ENCODE results near the gene PPP1R16B.

The PPP1R16B gene

DNA sequence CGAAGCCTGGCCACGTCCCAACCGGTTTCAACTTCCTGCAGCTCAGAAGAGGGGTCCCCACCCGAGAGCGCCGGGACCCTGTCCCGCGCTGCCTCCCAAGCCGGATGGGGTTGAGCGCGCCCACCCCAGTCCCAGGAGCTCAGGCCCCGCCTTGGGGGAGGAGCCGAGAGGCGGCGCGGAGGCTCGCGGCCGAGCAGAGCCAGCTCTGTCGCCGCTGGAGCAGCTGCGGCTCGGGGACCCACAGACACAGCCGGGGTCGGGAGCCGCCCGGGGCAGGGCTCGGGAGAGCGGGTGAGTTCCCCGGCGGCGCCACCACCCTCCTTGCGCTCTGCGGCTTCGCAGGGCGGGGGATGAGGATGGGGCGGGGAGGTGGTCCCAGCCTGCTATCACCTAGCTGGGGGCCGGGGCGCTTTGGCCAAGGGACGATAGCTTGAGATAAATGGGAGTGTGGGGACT, at the start of gene PPP1R16B:
Gene PPP1R16B (plus strand): TSS at position 196 of the 456 bp plus-strand sequence. CDS start 30,229 bp downstream, outside the sequence.
- DNase-seq (ENCODE audit: low read depth in 2 of 2), result no peak

DNA sequence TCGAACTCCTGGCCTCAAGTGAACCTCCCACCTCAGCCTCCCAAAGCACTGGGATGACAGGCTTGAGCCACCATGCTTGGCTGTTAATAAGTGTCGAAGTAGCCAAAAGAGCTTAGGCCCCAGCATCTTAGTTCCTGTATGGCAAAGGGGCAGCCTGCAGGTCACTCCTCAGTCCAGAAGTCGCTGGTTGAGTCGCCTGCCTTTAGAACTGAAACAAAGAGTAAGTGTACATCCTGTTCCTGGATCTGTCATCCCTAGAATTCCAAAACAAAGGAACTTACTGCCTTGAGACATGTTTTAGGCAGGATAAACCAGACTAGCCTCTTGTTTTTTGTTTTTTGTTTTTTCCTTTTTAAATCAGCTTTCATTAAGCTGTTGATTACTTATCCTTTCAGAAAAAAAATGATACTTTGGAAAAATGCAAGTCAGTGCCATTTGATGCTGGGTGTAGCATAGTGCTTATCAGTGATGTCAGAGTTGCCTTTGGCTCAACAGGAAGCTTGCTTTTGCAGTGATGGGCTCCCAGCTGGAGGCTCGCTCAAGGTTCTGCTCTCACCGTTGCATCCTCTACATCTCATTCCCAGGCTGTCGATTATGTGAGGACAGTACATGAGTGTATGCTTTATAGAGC, 48.2 kb upstream of the PPP1R16B start:
- DNase-seq (ENCODE audit: low read depth in 2 of 2), result no peak

- no peak for DNase-seq (ENCODE audit: low read depth in 2 of 2)
These were observed 46.4 kb upstream of the PPP1R16B start for GRCh38 chr20:38759106-38759505.

DNA sequence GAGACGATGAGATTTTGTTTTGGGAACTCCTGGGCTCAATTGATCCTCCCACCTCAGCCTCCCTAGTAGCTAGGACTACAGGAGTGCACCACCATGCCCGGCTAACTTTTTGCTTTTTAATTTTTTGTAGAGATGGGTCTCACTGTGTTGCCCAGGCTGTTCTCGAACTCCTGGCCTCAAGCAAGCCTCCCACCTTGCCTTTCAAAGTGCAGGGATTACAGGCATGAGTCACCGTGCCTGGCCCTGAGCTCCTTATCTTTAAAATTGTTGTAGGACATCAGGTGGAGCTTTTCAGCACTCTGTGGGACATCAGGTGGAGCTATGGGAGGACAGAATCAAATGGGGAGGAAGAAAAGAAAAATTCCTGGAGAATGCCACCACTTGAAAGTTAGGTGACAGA, 44.5 kb upstream of the PPP1R16B start:
- no peak for DNase-seq (ENCODE audit: low read depth in 2 of 2)

DNA sequence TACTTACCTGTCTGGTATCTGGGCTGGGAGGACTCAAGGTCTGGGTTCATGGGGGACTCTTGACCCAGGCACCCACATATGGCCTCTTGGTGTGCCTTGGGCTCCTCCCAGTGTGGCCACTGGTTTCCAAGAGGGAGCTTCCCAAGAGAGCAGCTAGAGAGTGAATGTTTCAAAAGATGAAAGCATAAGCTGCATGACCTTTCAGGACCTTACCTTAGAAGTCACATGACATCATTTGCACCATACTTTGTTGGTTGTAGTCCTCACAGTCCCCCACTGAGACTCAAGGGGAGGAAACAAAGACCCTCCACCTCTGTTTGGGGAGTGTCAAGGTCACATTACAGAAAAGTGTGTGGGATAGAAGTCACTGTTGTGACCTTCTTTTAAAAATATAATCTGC, 43.3 kb upstream of the PPP1R16B start:
- no peak for DNase-seq (ENCODE audit: low read depth in 2 of 2)

DNA sequence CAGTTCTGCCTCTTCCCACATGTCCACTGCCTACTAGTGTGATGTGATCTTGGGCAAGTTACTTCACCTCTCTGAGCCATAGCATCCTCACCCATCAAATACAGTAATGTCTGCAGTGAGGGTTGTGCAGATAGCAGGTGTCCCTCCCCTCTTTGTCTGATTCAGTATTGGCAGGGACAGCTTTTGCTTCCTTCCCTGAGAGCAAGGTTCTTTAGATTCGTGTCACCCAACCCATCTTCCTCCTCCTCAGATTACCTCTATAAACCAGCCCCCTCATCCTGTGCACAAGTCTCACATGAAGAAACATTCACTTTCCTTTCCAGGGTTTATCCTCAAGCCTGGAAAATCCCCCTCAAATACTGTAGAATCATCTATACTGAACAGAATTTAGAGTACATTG, 41.9 kb upstream of the PPP1R16B start:
- DNase-seq (ENCODE audit: low read depth in 2 of 2), result no peak

DNA sequence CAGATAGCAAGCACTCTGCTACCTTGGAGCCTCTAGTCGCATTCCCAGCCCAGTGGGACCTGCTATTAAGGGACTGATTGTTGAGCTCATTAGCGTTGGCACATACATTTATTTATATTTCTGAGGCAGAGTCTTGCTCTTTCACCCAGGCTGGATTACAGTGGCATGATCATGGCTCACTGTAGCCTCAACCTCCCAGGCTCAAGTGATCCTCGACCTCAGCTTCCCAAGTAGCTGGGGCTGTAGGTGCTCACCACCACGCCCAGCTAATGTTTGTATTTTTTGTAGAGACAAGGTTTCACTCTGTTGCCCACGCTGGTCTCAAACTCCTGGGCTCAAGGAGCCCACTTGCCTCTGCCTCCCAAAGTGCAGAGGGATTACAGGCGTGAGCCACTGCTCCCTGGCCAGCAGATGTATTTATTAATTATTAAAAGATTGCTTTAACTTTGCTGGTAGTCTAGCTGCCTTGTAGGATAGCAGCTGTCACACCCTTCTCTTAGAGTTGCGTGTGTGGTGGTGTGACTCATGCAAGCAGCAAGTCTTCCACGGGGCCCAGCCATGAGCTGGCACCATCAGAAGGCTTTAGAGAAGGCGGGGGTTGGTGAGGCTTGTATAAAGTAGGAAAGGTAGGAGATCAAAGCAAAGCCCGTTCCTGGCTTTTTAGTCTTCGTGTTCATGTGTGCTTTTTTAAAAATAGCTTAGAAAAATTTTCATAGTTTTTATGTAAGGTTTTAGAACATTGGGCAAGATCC, 40.8 kb upstream of the PPP1R16B start:
- peak; percentile 43 to 51 for DNase-seq (ENCODE audit: low read depth in 2 of 2)

DNA sequence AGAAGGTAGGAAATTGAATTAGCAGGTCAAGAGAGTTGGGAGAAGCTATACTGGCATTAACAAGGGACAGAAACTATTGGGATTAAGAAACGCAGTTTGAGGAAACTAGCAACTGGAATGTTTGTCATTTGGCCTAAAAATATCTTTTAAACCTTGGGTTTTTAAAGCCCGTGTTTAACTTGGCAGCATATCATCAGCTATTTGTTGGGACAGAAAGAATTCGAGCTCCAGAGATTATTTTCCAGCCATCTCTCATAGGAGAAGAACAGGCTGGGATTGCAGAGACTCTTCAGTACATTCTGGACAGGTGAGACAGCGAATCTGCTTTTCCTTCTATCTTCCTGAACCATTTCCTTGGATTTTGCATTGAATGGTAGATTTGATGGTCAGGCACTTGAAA, 39.4 kb upstream of the PPP1R16B start:
- no peak for DNase-seq (ENCODE audit: low read depth in 2 of 2)

DNA sequence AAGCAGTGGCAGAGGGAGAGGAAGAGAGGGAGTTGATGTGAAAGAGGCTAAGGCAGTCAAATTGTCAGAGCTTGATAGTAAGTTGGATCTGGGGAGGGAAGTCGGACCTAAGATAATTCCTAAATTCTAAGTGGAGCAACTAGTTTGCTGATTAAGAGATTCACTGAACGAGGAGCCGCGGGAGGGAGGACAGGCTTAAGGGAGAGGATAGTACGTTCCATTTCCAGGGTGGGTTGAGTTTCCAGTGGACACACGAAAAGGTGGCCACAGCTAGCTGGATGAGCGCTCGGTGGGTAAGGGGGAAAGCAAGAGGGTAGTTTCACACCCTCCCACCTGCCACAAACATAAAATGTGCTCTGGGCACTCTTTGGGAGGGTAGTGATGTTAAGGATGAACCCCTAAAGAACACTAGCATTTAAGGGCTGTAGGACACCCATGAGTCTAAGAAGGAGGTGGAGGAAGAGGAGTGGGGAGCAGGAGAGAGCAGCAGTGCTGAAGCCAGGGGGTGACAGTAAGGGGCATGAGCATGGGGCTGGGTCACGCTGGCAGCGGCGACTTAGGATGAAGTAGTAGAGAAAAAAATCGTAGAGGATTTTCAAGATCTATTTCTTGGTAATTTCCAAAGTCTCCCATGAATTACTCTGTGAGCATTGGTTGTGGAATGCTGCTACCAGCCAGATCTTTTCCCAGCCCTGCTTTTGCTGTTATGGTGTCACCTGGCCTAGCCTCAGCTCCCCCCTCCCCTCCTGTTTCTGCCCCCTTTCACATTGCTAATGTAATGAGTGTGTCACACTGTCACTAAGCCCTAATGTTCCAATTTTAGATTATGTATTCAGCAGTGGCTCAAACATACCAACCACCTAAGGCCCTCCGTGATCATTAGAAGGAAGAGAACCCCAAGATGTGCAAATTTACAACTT, 35.9 kb upstream of the PPP1R16B start:
- DNase-seq (ENCODE audit: low read depth in 2 of 2), result no peak

GRCh38 chr20:38770546-38770945, 35.0 kb upstream of the PPP1R16B start:
- no peak for DNase-seq (ENCODE audit: low read depth in 2 of 2)

- DNase-seq (ENCODE audit: low read depth in 2 of 2), result no peak
These were observed 34.5 kb upstream of the PPP1R16B start for GRCh38 chr20:38770970-38771369.

DNA sequence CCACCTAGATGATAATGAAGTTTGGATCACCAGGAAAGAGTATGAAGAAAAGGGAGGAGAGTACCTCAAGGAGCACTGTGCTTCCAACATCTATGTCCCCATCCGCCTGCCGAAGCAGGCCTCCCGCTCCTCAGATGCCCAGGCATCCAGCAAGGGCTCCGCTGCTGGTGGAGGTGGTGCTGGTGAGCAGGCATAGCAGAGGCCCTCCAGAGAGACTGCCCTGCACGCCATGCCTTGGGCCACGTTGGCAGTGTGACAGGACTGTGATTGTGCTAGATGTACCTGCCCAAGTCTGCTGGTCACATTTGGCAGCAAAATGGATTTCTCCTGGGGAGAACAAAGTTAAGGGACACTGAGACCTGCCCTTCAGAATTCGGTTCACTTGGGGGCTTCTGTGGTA, 33.9 kb upstream of the PPP1R16B start:
- no peak for DNase-seq (ENCODE audit: low read depth in 2 of 2)

- DNase-seq (ENCODE audit: low read depth in 2 of 2), result no peak
These were observed 31.3 kb upstream of the PPP1R16B start for GRCh38 chr20:38774167-38774566.

- no peak for DNase-seq (ENCODE audit: low read depth in 2 of 2)
These were observed 29.1 kb upstream of the PPP1R16B start for GRCh38 chr20:38776363-38776762.

DNA sequence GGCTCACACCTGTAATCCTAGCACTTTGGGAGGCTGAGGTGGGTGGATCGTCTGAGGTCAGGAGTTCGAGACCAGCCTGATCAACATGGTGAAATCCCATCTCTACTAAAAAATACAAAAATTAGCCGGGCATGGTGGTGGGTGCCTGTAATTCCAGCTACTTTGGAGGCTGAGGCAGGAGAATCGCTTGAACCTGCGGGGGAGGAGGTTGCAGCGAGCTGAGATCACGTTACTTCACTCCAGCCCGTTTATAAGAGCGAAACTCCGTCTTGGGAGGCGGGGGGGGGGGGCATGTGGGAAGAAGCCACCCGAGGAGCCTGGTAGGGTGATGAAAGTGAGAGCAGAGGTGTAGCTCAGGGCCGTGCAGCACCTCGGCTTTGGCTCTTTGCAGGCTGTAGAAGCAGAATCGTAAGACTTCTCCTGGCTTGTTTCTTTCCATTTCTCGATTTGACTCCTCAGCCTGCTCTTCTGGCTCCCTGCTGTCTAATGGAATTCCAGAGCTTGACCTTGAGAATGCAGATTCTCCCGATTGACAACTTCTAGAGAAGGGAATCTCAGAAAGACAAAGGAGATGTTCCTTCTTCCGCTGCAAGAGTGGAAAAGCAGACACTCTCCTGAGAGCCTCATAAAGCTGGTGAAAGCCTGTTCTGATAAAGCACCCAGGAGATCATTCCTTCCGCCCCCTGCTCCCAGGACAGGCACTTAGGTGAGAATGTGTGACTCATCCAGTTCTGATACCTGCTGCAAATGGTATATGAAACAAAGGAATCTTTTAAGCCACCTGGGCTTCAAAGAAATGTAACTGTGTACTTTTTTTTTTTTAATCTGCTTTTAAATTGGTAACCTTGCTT, 26.0 kb upstream of the PPP1R16B start:
- no peak for DNase-seq (ENCODE audit: low read depth in 2 of 2)

- no peak for DNase-seq (ENCODE audit: low read depth in 2 of 2)
These were observed 23.2 kb upstream of the PPP1R16B start for GRCh38 chr20:38782275-38782674.

- no peak for DNase-seq (ENCODE audit: low read depth in 2 of 2)
These were observed 17.6 kb upstream of the PPP1R16B start for GRCh38 chr20:38787870-38788269.

DNA sequence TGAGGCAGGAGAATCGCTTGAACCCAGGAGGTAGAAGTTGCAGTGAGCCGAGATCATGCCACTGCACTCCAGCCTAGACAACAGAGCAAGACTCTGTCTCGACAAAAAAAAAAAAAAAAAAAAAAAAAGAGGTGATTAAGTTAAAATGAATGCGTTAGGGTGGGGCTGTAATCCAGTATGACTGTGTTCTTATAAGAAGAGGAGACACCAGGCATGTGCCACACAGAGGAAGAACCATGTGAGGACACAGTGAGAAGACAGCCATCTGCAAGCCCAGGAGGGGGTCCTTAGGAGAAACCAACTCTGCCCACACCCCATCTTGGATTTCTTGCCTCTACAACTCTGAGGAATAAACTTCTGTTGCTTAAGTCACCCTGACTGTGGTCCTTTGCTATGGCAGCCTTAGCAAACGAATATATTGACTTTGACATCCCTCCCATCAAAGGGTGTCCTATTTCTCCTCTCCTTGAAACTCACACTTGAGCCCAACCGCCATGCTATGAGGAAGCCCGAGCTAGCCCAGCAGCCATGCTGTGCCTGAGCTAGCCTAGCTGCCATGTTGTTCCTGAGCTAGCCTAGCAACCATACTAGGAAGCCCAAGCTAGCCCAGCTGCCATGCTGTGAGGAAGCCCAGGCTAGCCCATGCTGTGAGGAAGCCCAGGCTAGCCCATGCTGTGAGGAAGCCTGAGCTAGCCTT, 15.8 kb upstream of the PPP1R16B start:
- no peak for DNase-seq (ENCODE audit: low read depth in 2 of 2)

- no peak for DNase-seq (ENCODE audit: low read depth in 2 of 2)
These were observed 15.1 kb upstream of the PPP1R16B start for GRCh38 chr20:38790200-38791053.

DNA sequence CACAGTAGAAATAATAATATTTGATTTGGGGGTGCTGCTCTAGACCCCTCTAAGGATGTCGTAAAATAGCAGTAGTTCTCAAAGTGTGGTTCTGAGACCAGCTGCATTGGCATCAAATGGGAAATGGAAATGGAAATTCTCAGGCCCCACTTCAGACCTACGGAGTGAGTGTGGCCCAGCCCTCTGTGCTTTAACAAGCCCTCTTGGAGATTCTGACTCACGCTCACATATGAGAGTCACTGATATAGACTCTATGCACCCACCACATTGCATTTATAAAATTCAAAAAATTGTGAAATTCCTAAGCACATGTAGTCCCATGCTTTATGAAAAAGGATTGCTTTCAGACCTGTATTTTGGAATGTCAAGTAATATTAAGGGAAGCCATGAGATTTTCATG, 14.2 kb upstream of the PPP1R16B start:
- DNase-seq (ENCODE audit: low read depth in 2 of 2), result no peak

Measured in fibroblast of skin of left quadriceps (primary cell).